ENCODE measurements around the gene TNRC18.

GRCh38 chr7:5357951-5358350 is 65.7 kb downstream of the TNRC18 start:
- TF ChIP-seq CTCF (IDR thresholded peaks at IDR 0.05; ENCODE audit: extremely low read depth in 1 of 2, insufficient read depth in 1 of 2, low read depth in 1 of 2, low read length in 2 of 2) (no peak), POLR2AphosphoS5 (IDR thresholded peaks at IDR 0.05; ENCODE audit: insufficient read depth, low read depth, low read length) (no peak), EZH2 (IDR thresholded peaks at IDR 0.05; ENCODE audit: borderline replicate concordance, low read depth, low read length, severe bottlenecking) (no peak), POLR2A (IDR thresholded peaks at IDR 0.05; ENCODE audit: low read depth, low read length) (no peak), MAX (IDR thresholded peaks at IDR 0.05; ENCODE audit: insufficient read depth, insufficient read length) (no peak), JUN (IDR thresholded peaks at IDR 0.05; ENCODE audit: borderline replicate concordance, insufficient read depth, insufficient read length, low read depth) (no peak), FOS (IDR thresholded peaks at IDR 0.05; ENCODE audit: borderline replicate concordance, insufficient read depth, low read length) (no peak), MYC (IDR thresholded peaks at IDR 0.05; ENCODE audit: low read depth, low read length) (no peak)
